Keratinocyte (primary cell): ENCODE measurements around the gene GOLGA6A. TPM values are rescaled to one million over a fixed set of nuclear protein-coding genes. Genes with fewer than 3 reads are reported as not detected.

Experiments
- DNase-seq: peaks from one replicate; pipeline ENCODE4 v3.0.0-alpha.2; 2011; ENCODE audit warnings: low read depth, missing footprints, low spot score
- FAIRE-seq: peaks from 2 replicates; lab custom pipeline; 2011; peaks lifted over from hg19 to GRCh38; lab: Jason Lieb, UNC
- H2AFZ ChIP-seq: 2 replicates; pipeline ENCODE4 v1.6.0; 2012; ENCODE audit warnings: low read length, control low read depth, inconsistent platforms; ENCODE audit not compliant: control insufficient read depth
- H3K27ac ChIP-seq: 2 replicates; pipeline ENCODE4 v1.5.1; 2011; ENCODE audit warnings: low read length; ENCODE audit not compliant: control insufficient read depth, insufficient read depth
- H3K27me3 ChIP-seq: 3 replicates; pipeline ENCODE4 v1.6.0; 2011; ENCODE audit warnings: low read length; ENCODE audit not compliant: control insufficient read depth, insufficient read depth; ENCODE audit errors: extremely low read depth
- H3K36me3 ChIP-seq, 2 experiments: 2 replicates in 1 of 2; 3 replicates in 1 of 2; pipeline ENCODE4 v1.5.1; 2011; ENCODE audit warnings: low read length in 2 of 2, mild to moderate bottlenecking in 1 of 2; ENCODE audit not compliant: control insufficient read depth in 2 of 2, insufficient read depth in 2 of 2; ENCODE audit errors: extremely low read depth in 1 of 2
- H3K4me1 ChIP-seq: 3 replicates; pipeline ENCODE4 v1.5.1; 2011; ENCODE audit warnings: low read length; ENCODE audit not compliant: control insufficient read depth, insufficient read depth; ENCODE audit errors: extremely low read depth
- H3K4me2 ChIP-seq: 3 replicates; pipeline ENCODE4 v1.6.0; 2011; ENCODE audit warnings: low read depth, low read length; ENCODE audit not compliant: control insufficient read depth, insufficient read depth; ENCODE audit errors: extremely low read depth
- H3K4me3 ChIP-seq, 3 experiments: fragments of 200-600 bp in 1 of 3; sonication (generic) in 1 of 3; 2 replicates in 2 of 3; 3 replicates in 1 of 3; pipeline ENCODE4 v1.5.1; 2011 to 2016; ENCODE audit warnings: low read length in 3 of 3, mild to moderate bottlenecking in 3 of 3, control low read depth in 2 of 3, inconsistent platforms in 1 of 3, low read depth in 1 of 3, mixed read lengths in 1 of 3, mixed run types in 1 of 3, moderate library complexity in 1 of 3; ENCODE audit not compliant: control insufficient read depth in 2 of 3, insufficient read depth in 2 of 3; ENCODE audit errors: extremely low read depth in 1 of 3
- H3K79me2 ChIP-seq: 2 replicates; pipeline ENCODE4 v1.6.0; 2012; ENCODE audit warnings: low read length; ENCODE audit not compliant: control insufficient read depth, insufficient read depth
- H3K9ac ChIP-seq: 3 replicates; pipeline ENCODE4 v1.6.0; 2011; ENCODE audit warnings: low read length; ENCODE audit not compliant: control insufficient read depth, insufficient read depth; ENCODE audit errors: extremely low read depth
- H3K9me1 ChIP-seq: 3 replicates; pipeline ENCODE4 v1.6.0; 2011; ENCODE audit warnings: low read length; ENCODE audit not compliant: control insufficient read depth, insufficient read depth; ENCODE audit errors: extremely low read depth
- H3K9me3 ChIP-seq: 2 replicates; pipeline ENCODE4 v1.5.1; 2012; ENCODE audit warnings: low read depth, low read length; ENCODE audit not compliant: control insufficient read depth
- H4K20me1 ChIP-seq: 3 replicates; pipeline ENCODE4 v1.6.0; 2011; ENCODE audit warnings: low read length; ENCODE audit not compliant: control insufficient read depth, insufficient read depth; ENCODE audit errors: extremely low read depth
- EZH2 ChIP-seq: IDR thresholded peaks from one replicate; pipeline ENCODE4 v1.6.1; 2012; ENCODE audit warnings: inconsistent platforms, mild to moderate bottlenecking, low read length, moderate library complexity
- dilution Hi-C: fragments of 300-500 bp; cut with MboI; formaldehyde crosslinking; loops from one replicate; pipeline ENCODE4 v1.7.0; 2020; ENCODE audit warnings: low sequenced_read_pairs; ENCODE audit not compliant: extremely low pct_ligation_motif_present
- polyA plus RNA-seq, 5 experiments: library from polyadenylated mRNA; depleted of rRNA in 3 of 5; stranded (reverse) in 3 of 5; stranded (forward) in 1 of 5; unstranded in 1 of 5; fragments of >200 nt; gene quantifications; 1 replicate in 1 of 5; 2 replicates in 3 of 5; 3 replicates in 1 of 5; pipeline versions ENCODE4 v1.2.1 to v1.2.3, GENCODE V29; 2011 to 2012; ENCODE audit warnings: missing spikeins in 2 of 5, low read depth in 1 of 5, low replicate concordance in 1 of 5
- TF ChIP-seq, protein P1 (sequence below), 3 experiments: IDR thresholded peaks in 1 of 3; conservative IDR thresholded peaks in 1 of 3; optimal IDR thresholded peaks in 1 of 3; 2 replicates in 2 of 3; 3 replicates in 1 of 3; pipeline versions ENCODE3 to v1.5.1; 2011; ENCODE audit warnings: low read length in 3 of 3, mild to moderate bottlenecking in 3 of 3, moderate library complexity in 2 of 3, control low read depth in 1 of 3, inconsistent platforms in 1 of 3; ENCODE audit not compliant: insufficient read depth in 2 of 3; ENCODE audit errors: extremely low read depth in 1 of 3

GOLGA6A gene
- polyA plus RNA-seq, 1 donor (not counting 4 experiments of a cell fraction or from before 2014, with no cell fraction given): not detected

DNA sequence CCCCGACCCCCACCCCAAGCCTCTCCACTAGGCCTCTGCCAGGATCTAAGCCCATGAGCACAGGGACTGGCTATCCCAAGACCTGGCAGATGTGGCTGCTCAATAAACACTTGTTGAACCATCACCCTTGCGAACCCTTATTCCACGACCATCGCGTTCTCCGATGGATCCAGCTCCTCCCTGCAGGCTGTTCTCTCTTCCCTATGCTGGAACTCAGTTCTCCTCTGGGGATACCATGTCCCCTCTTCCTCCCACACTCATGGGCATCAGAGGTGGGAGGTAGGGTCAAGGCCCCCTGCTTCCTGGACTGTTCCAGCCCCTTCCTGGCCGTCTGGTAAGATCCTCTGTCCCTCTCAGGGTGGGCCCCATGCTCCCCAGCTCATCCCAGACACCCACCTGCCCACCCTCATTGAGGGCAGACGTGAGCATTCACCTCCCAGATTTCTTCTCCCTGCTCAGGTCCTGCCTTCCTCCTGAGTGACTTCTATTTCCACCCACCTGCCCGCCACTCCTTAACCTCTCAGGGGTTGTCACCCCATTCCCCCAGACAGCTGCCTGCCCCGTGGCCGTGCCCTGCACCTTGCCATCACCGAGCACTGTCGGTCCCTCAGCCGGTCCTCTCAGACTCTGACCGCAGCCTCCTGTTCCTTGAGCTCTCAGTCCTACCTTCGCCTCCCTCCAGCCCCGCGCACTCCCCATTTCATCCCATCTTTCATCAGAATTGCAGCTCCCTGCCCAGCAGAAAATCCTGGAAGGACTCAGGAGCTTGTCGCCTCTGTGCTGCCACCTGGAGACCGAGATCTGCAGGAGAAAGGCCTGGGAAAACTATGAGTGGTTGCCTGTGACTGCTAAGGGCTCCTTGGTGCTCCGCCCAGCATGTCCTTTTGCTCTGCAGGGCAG, 45.8 kb downstream of the GOLGA6A start:
- dilution Hi-C loops: no loop called here
- FAIRE-seq: no peak

DNA sequence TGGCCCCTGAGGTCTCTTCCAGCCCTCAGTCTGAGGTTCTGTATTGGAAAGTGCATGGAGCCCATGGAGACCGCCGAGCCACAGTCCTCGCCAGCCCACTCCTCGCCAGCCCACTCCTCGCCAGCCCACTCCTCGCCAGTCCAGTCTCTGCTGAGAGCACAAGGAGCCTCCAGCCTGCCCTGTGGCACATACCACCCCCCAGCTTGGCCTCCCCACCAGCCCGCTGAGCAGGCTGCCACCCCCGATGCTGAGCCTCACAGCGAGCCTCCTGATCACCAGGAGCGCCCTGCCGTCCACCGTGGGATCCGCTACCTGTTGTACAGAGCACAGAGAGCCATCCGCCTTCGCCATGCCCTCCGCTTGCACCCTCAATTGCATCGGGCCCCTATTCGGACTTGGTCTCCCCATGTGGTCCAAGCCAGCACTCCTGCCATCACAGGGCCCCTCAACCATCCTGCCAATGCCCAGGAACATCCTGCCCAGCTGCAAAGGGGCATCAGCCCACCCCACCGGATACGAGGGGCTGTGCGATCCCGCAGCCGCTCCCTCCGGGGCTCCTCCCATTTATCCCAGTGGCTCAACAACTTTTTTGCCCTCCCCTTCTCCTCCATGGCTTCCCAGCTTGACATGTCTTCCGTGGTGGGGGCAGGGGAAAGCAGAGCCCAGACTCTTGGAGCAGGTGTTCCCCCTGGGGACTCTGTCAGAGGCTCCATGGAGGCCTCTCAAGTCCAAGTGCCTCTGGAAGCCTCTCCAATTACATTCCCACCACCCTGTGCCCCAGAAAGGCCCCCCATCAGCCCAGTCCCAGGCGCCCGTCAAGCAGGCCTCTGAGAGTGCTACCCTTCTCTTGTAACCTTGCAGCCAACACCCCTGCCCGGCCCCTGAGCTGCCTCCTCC, 47.0 kb downstream of the GOLGA6A start:
- Histone ChIP-seq H3K9ac (no peak overlapping the region), H3K9me3 (no peaks in the 10 kb centered on the region), H3K27me3 (no peaks in the 10 kb centered on the region), H3K27ac (no peak overlapping the region), H3K36me3 (peaks cover 38 to 45% of the 10 kb centered on the region in 2 experiments), H3K4me3 (no peak overlapping the region), H3K4me2 (no peak overlapping the region), H3K4me1 (peaks cover under 1% of the 10 kb centered on the region), H2AFZ (no peak overlapping the region), H3K9me1 (no peaks in the 10 kb centered on the region), H4K20me1 (no peaks in the 10 kb centered on the region), H3K79me2 (peaks cover 2% of the 10 kb centered on the region)
- FAIRE-seq (no peak), DNase-seq (no peak)
- dilution Hi-C loops: no loop called here
- TF ChIP-seq EZH2: no peak
- TF ChIP-seq, protein P1, sequence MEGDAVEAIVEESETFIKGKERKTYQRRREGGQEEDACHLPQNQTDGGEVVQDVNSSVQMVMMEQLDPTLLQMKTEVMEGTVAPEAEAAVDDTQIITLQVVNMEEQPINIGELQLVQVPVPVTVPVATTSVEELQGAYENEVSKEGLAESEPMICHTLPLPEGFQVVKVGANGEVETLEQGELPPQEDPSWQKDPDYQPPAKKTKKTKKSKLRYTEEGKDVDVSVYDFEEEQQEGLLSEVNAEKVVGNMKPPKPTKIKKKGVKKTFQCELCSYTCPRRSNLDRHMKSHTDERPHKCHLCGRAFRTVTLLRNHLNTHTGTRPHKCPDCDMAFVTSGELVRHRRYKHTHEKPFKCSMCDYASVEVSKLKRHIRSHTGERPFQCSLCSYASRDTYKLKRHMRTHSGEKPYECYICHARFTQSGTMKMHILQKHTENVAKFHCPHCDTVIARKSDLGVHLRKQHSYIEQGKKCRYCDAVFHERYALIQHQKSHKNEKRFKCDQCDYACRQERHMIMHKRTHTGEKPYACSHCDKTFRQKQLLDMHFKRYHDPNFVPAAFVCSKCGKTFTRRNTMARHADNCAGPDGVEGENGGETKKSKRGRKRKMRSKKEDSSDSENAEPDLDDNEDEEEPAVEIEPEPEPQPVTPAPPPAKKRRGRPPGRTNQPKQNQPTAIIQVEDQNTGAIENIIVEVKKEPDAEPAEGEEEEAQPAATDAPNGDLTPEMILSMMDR (optimal IDR thresholded peaks at IDR 0.05 in 1 of 3, IDR thresholded peaks at IDR 0.05 in 1 of 3, conservative IDR thresholded peaks at IDR 0.05 in 1 of 3; ENCODE audit: extremely low read depth in 1 of 3, insufficient read depth in 2 of 3, low read length in 3 of 3): no peak

More for the DNA sequence above, 45.8 kb downstream of the GOLGA6A start:
- H3K9me1 ChIP-seq: no peaks in the 10 kb centered on the region
- no peaks in the 10 kb centered on the region for H3K9me3 ChIP-seq
- no peak overlapping the region for H3K4me2 ChIP-seq
- H3K4me3 ChIP-seq: no peak overlapping the region
- no peaks in the 10 kb centered on the region for H3K27me3 ChIP-seq
- peaks cover 3% of the 10 kb centered on the region for H3K4me1 ChIP-seq
- no peak overlapping the region for H3K27ac ChIP-seq
- no peaks in the 10 kb centered on the region for H3K79me2 ChIP-seq
- H2AFZ ChIP-seq: no peak overlapping the region
- no peaks in the 10 kb centered on the region for H4K20me1 ChIP-seq
- DNase-seq: no peak
- H3K9ac ChIP-seq: no peak overlapping the region
- TF ChIP-seq EZH2: no peak
- TF ChIP-seq, protein P1 (optimal IDR thresholded peaks at IDR 0.05 in 1 of 3, IDR thresholded peaks at IDR 0.05 in 1 of 3, conservative IDR thresholded peaks at IDR 0.05 in 1 of 3; ENCODE audit: extremely low read depth in 1 of 3, insufficient read depth in 2 of 3, low read length in 3 of 3): peak; percentile 20 to 43 (median 39)
- H3K36me3 ChIP-seq: peaks cover 38 to 47% of the 10 kb centered on the region in 2 experiments
